Left colon (tissue), 2 donors: ENCODE results near the gene RNF150. TPM values are rescaled to one million over a fixed set of nuclear protein-coding genes. Genes with fewer than 3 reads are reported as not detected.

Experiments
- ATAC-seq: fragments of 200-7000 bp; cut with Tn5 transposase; one replicate; pipeline ENCODE4 v1.9.1; 2020; ENCODE audit warnings: mild to moderate bottlenecking, moderate library complexity
- DNase-seq, 2 donors: peaks; one replicate each; pipeline ENCODE4 v3.0.0-alpha.2; 2020
- intact Hi-C, 2 donors: fragments of 100-400 bp; cut with DNase I in 1 of 2; cut with micrococcal nuclease in 1 of 2; formaldehyde crosslinking; loops; one replicate each; pipeline versions ENCODE4 v1.11.2 to v1.14.0; 2022; cut with DNase I, micrococcal nuclease
- total RNA-seq, 2 donors: library from RNA; stranded (reverse); fragmentation: NEBNext Ultra II Directional; extraction: Animal tissue kit (Norgen Biotek cat#: 25700); gene quantifications; one replicate each; pipeline ENCODE4 v1.2.1, GENCODE V29; 2021
- donor health status: DM: no; HTN: no; CAD: no.
- donor health status: DM: yes; HTN: yes; CAD: no.

RNF150 gene
- total RNA-seq, 2 donors from 2014 or later = 0.70 to 9.9 TPM

GRCh38 chr4:141009931-141010330, 123.3 kb downstream of the RNF150 start:
- intact Hi-C loops = no loop called here
- no peak for ATAC-seq
- DNase-seq = no peak

GRCh38 chr4:141009129-141009528, 124.1 kb downstream of the RNF150 start:
- no peak for ATAC-seq
- DNase-seq = no peak
- intact Hi-C loops = no loop called here

GRCh38 chr4:141006242-141006802, 126.9 kb downstream of the RNF150 start:
- no peak for ATAC-seq
- intact Hi-C loops = no loop called here
- no peak for DNase-seq

GRCh38 chr4:141004823-141005222, 128.4 kb downstream of the RNF150 start:
- no peak for ATAC-seq
- intact Hi-C loops = no loop called here

GRCh38 chr4:141003193-141003592, 130.1 kb downstream of the RNF150 start:
- no peak for ATAC-seq
- intact Hi-C loops = no loop called here
- no peak for DNase-seq

More at GRCh38 chr4:141004823-141005222, 128.4 kb downstream of the RNF150 start:
- no peak for DNase-seq

GRCh38 chr4:141002323-141002805, 130.9 kb downstream of the RNF150 start:
- DNase-seq (no peak), ATAC-seq (no peak)
- intact Hi-C loops = no loop called here

- intact Hi-C loops = no loop called here
- no peak for ATAC-seq
Observed at GRCh38 chr4:140996766-140997165, 136.5 kb downstream of the RNF150 start.

GRCh38 chr4:140995058-140995457, 138.2 kb downstream of the RNF150 start:
- DNase-seq = no peak
- intact Hi-C loops = no loop called here
- ATAC-seq = no peak

More at GRCh38 chr4:140996766-140997165, 136.5 kb downstream of the RNF150 start:
- no peak for DNase-seq

- ATAC-seq = no peak
- DNase-seq = no peak
- intact Hi-C loops = no loop called here
Observed at GRCh38 chr4:140994015-140994414, 139.3 kb downstream of the RNF150 start.

- ATAC-seq = no peak
- intact Hi-C loops = no loop called here
Observed at GRCh38 chr4:140993370-140993769, 139.9 kb downstream of the RNF150 start.

GRCh38 chr4:140989944-140990343, 143.3 kb downstream of the RNF150 start:
- ATAC-seq (no peak), DNase-seq (no peak)
- intact Hi-C loops = no loop called here

More at GRCh38 chr4:140993370-140993769, 139.9 kb downstream of the RNF150 start:
- DNase-seq = no peak

- ATAC-seq (no peak), DNase-seq (no peak)
- intact Hi-C loops = no loop called here
Observed at GRCh38 chr4:140986045-140986444, 147.2 kb downstream of the RNF150 start.

- DNase-seq (no peak), ATAC-seq (no peak)
- intact Hi-C loops = no loop called here
Observed at GRCh38 chr4:140982613-140983340, 150.5 kb downstream of the RNF150 start.

GRCh38 chr4:140980426-140981200, 152.7 kb downstream of the RNF150 start:
- DNase-seq = no peak
- ATAC-seq = no peak
- intact Hi-C loops = no loop called here

GRCh38 chr4:140976768-140977167, 156.5 kb downstream of the RNF150 start:
- ATAC-seq = no peak
- intact Hi-C loops = no loop called here

GRCh38 chr4:140971077-140971792, 162.0 kb downstream of the RNF150 start:
- DNase-seq = no peak
- ATAC-seq = no peak
- intact Hi-C loops = no loop called here

More at GRCh38 chr4:140976768-140977167, 156.5 kb downstream of the RNF150 start:
- DNase-seq = no peak

- DNase-seq (no peak), ATAC-seq (no peak)
- intact Hi-C loops = no loop called here
Observed at GRCh38 chr4:140969296-140969695, 164.0 kb downstream of the RNF150 start.

- intact Hi-C loops = no loop called here
- no peak for ATAC-seq
Observed at GRCh38 chr4:140968371-140968770, 164.9 kb downstream of the RNF150 start.

GRCh38 chr4:140963883-140964282, 169.4 kb downstream of the RNF150 start:
- DNase-seq (no peak), ATAC-seq (no peak)
- intact Hi-C loops = no loop called here

More at GRCh38 chr4:140968371-140968770, 164.9 kb downstream of the RNF150 start:
- no peak for DNase-seq
